Common myeloid progenitor, CD34-positive (primary cell): ENCODE data around the gene TFEB.

ENCODE experiments used
- CTCF ChIA-PET: fragments of 350-600 bp; sonication (Branson Sonifier 250); formaldehyde crosslinking; loops from one replicate; lab custom pipeline; 2021; ENCODE audit warnings: antibody characterized with exemption; lab: Charles Lee
- POLR2A ChIA-PET: fragments of 350-600 bp; sonication (Branson Sonifier 250); formaldehyde crosslinking; loops from one replicate; lab custom pipeline; 2021; ENCODE audit warnings: antibody characterized with exemption; lab: Charles Lee
- DNase-seq, 3 donors: peaks; one replicate each; pipeline versions ENCODE4 v3.0.0 to v3.0.0-alpha.2; 2013
- H3K27ac ChIP-seq, 2 experiments: 1 replicate in 1 of 2; 2 replicates in 1 of 2; pipeline ENCODE4 v1.7.0; 2013; ENCODE audit warnings: inconsistent platforms in 2 of 2, low read length in 2 of 2, mild to moderate bottlenecking in 2 of 2, low read depth in 1 of 2, moderate library complexity in 1 of 2; ENCODE audit not compliant: severe bottlenecking in 2 of 2, insufficient read depth in 1 of 2, poor library complexity in 1 of 2
- H3K27me3 ChIP-seq, 5 experiments: replicated peaks in 2 of 5; 1 replicate in 3 of 5; 2 replicates in 2 of 5; pipeline versions ENCODE4 v1.6.1 to v1.7.0; 2013; ENCODE audit warnings: low read length in 4 of 5, mild to moderate bottlenecking in 2 of 5, moderate library complexity in 2 of 5, inconsistent platforms in 1 of 5; ENCODE audit not compliant: insufficient read depth in 5 of 5, control insufficient read depth in 4 of 5
- H3K36me3 ChIP-seq, 4 experiments: 1 replicate in 2 of 4; 2 replicates in 2 of 4; pipeline versions ENCODE4 v1.6.1 to v1.7.0; 2013; ENCODE audit warnings: low read length in 3 of 4, control low read depth in 1 of 4, mild to moderate bottlenecking in 1 of 4; ENCODE audit not compliant: control insufficient read depth in 4 of 4, insufficient read depth in 4 of 4
- H3K4me1 ChIP-seq, 4 experiments: 1 replicate in 3 of 4; 2 replicates in 1 of 4; pipeline versions ENCODE4 v1.6.1 to v1.7.1; 2013; ENCODE audit warnings: low read length in 3 of 4, mild to moderate bottlenecking in 3 of 4, control low read depth in 1 of 4, inconsistent platforms in 1 of 4, moderate library complexity in 1 of 4; ENCODE audit not compliant: control insufficient read depth in 4 of 4, insufficient read depth in 4 of 4; ENCODE audit errors: control extremely low read depth in 1 of 4
- H3K4me3 ChIP-seq, 7 experiments: 1 replicate in 4 of 7; 2 replicates in 3 of 7; pipeline versions ENCODE4 v1.5.1 to v1.7.0; 2013; ENCODE audit warnings: mild to moderate bottlenecking in 7 of 7, low read length in 6 of 7, moderate library complexity in 6 of 7, inconsistent platforms in 2 of 7, low read depth in 2 of 7, control low read depth in 1 of 7; ENCODE audit not compliant: insufficient read depth in 4 of 7, control insufficient read depth in 1 of 7; ENCODE audit errors: extremely low read depth in 1 of 7
- H3K9me3 ChIP-seq, 5 experiments: 1 replicate in 4 of 5; 2 replicates in 1 of 5; pipeline versions ENCODE4 v1.6.1 to v1.7.1; 2013; ENCODE audit warnings: low read length in 4 of 5, mild to moderate bottlenecking in 2 of 5, inconsistent platforms in 1 of 5, low read depth in 1 of 5, moderate library complexity in 1 of 5; ENCODE audit not compliant: control insufficient read depth in 4 of 5, insufficient read depth in 2 of 5; ENCODE audit errors: control extremely low read depth in 1 of 5
- WGBS: methylation state at CpG from one replicate; pipeline ENCODE4 v1.1.5; 2013; ENCODE audit not compliant: insufficient coverage; 5-methylcytosine and 5-hydroxymethylcytosine counted together

TFEB gene

GRCh38 chr6:41757271-41757670, 21.9 kb upstream of the TFEB start:
- Histone ChIP-seq H3K36me3 (no peaks in the 10 kb centered on the region), H3K4me1 (peaks cover 0 to 6% (median 2%) of the 10 kb centered on the region in 4 experiments), H3K27ac (no peak overlapping the region), H3K9me3 (no peaks in the 10 kb centered on the region), H3K27me3 (peaks cover 0 to 4% (median 0%) of the 10 kb centered on the region in 5 experiments), H3K4me3 (no peak overlapping the region)
- POLR2A ChIA-PET: no interaction called here
- no peak for DNase-seq
- CTCF ChIA-PET: interaction anchor here (1.4 to 3.0 kb wide), 2 partner anchors 14 to 18 kb away, joined by 4 to 11 read pairs; no protein-coding TSS in a partner anchor
- WGBS: 98% methylated on average over 6 of the region's 6 CpGs

- peaks cover 0 to 4% (median 0%) of the 10 kb centered on the region in 5 experiments for H3K27me3 ChIP-seq
- ChIA-PET CTCF (interaction anchor here (1.0 to 3.0 kb wide), 4 partner anchors 13 to 51 kb away, joined by 4 to 11 read pairs (median 4); no protein-coding TSS in a partner anchor), POLR2A (interaction anchor here (0.7 kb wide), 1 partner anchor 166 kb away, joined by 3 read pairs; no protein-coding TSS in a partner anchor)
- no peak for DNase-seq
- no peak overlapping the region for H3K4me3 ChIP-seq
- H3K36me3 ChIP-seq: no peaks in the 10 kb centered on the region
- no peaks in the 10 kb centered on the region for H3K9me3 ChIP-seq
- peaks cover 0 to 6% (median 2%) of the 10 kb centered on the region in 4 experiments for H3K4me1 ChIP-seq
- 46% methylated on average over 11 of the region's 13 CpGs for WGBS
- no peak overlapping the region for H3K27ac ChIP-seq
These were observed 20.9 kb upstream of the TFEB start for GRCh38 chr6:41756354-41756753.

- H3K4me3 ChIP-seq: no peak overlapping the region
- no peaks in the 10 kb centered on the region for H3K36me3 ChIP-seq
- H3K27me3 ChIP-seq: peaks cover 0 to 4% (median 0%) of the 10 kb centered on the region in 5 experiments
- no peaks in the 10 kb centered on the region for H3K9me3 ChIP-seq
- peaks cover 0 to 6% (median 2%) of the 10 kb centered on the region in 4 experiments for H3K4me1 ChIP-seq
- no peak overlapping the region for H3K27ac ChIP-seq
- 94% methylated on average over 3 of the region's 4 CpGs for WGBS
- no peak for DNase-seq
- CTCF ChIA-PET: interaction anchor here (1.0 to 3.0 kb wide), 4 partner anchors 12 to 50 kb away, joined by 4 to 11 read pairs (median 4); no protein-coding TSS in a partner anchor
- POLR2A ChIA-PET: interaction anchor here (0.7 kb wide), 1 partner anchor 166 kb away, joined by 3 read pairs; no protein-coding TSS in a partner anchor
These were observed 20.5 kb upstream of the TFEB start for GRCh38 chr6:41755895-41756294.

- Histone ChIP-seq H3K9me3 (no peaks in the 10 kb centered on the region), H3K27me3 (peaks cover 0 to 4% (median 0%) of the 10 kb centered on the region in 5 experiments), H3K4me1 (no peaks in the 10 kb centered on the region), H3K4me3 (no peak overlapping the region), H3K27ac (no peak overlapping the region), H3K36me3 (no peaks in the 10 kb centered on the region)
- no peak for DNase-seq
- ChIA-PET POLR2A (no interaction called here), CTCF (interaction anchor here (0.9 to 2.0 kb wide), 2 partner anchors 9 to 24 kb away, joined by 3 to 9 read pairs; no protein-coding TSS in a partner anchor)
- WGBS: 100% methylated on average over 1 of the region's 3 CpGs
These were observed 15.0 kb upstream of the TFEB start for GRCh38 chr6:41750374-41750773.

GRCh38 chr6:41748542-41748941, 13.1 kb upstream of the TFEB start:
- no peak for DNase-seq
- H3K36me3 ChIP-seq: no peaks in the 10 kb centered on the region
- H3K4me3 ChIP-seq: no peak overlapping the region
- H3K4me1 ChIP-seq: no peaks in the 10 kb centered on the region
- WGBS: 100% methylated on average over 3 of the region's 3 CpGs
- ChIA-PET CTCF (interaction anchor here (0.6 to 1.3 kb wide), 5 partner anchors 11 to 44 kb away, joined by 3 read pairs; no protein-coding TSS in a partner anchor), POLR2A (no interaction called here)
- H3K27ac ChIP-seq: no peak overlapping the region
- H3K9me3 ChIP-seq: no peaks in the 10 kb centered on the region
- no peaks in the 10 kb centered on the region for H3K27me3 ChIP-seq

GRCh38 chr6:41748102-41748477, 12.7 kb upstream of the TFEB start:
- H3K9me3 ChIP-seq: no peaks in the 10 kb centered on the region
- POLR2A ChIA-PET: no interaction called here
- WGBS: 97% methylated on average over 6 of the region's 6 CpGs
- no peaks in the 10 kb centered on the region for H3K27me3 ChIP-seq
- H3K4me1 ChIP-seq: no peaks in the 10 kb centered on the region
- no peak for DNase-seq
- no peaks in the 10 kb centered on the region for H3K36me3 ChIP-seq
- CTCF ChIA-PET: interaction anchor here (0.9 to 1.3 kb wide), 4 partner anchors 11 to 44 kb away, joined by 3 read pairs; no protein-coding TSS in a partner anchor
- H3K27ac ChIP-seq: no peak overlapping the region
- no peak overlapping the region for H3K4me3 ChIP-seq

GRCh38 chr6:41747256-41748101, 12.1 kb upstream of the TFEB start, which contains the start of gene PGC:
TSS of gene PGC (minus strand) at chr6:41747397. CDS start at chr6:41747334, 63 bp downstream.
- no peak within 1 kb of the TSS for H3K27ac ChIP-seq
- H3K4me1 ChIP-seq: no peaks in the 10 kb centered on the region
- no peaks in the 10 kb centered on the region for H3K36me3 ChIP-seq
- 96% methylated on average over 14 of the region's 15 CpGs for WGBS
- ChIA-PET CTCF (interaction anchor here (0.9 kb wide), 3 partner anchors 12 to 41 kb away, joined by 3 read pairs; no protein-coding TSS in a partner anchor), POLR2A (no interaction called here)
- H3K27me3 ChIP-seq: no peaks in the 10 kb centered on the region
- no peaks in the 10 kb centered on the region for H3K9me3 ChIP-seq
- H3K4me3 ChIP-seq: no peak within 1 kb of the TSS
- DNase-seq: no peak
